Fibroblast of lung (primary cell): ENCODE data around the gene AGAP1. TPM values are rescaled to one million over a fixed set of nuclear protein-coding genes. Genes with fewer than 3 reads are reported as not detected.

Experiments used
- DNase-seq, 2 donors: peaks; one replicate each; pipeline versions ENCODE4 v3.0.0 to v3.0.0-alpha.2; 2010; ENCODE audit warnings: low read depth in 2 of 2
- H2AFZ ChIP-seq: 2 replicates; pipeline ENCODE4 v1.5.1; 2012; ENCODE audit warnings: low read length, control low read depth, inconsistent platforms
- H3K27ac ChIP-seq: 2 replicates; pipeline ENCODE4 v1.5.1; 2011; ENCODE audit warnings: low read length, control low read depth; ENCODE audit not compliant: insufficient read depth
- H3K27me3 ChIP-seq: 2 replicates; pipeline ENCODE4 v1.5.1; 2011; ENCODE audit warnings: mild to moderate bottlenecking, low read length; ENCODE audit not compliant: control insufficient read depth, insufficient read depth
- H3K36me3 ChIP-seq: 2 replicates; pipeline ENCODE4 v1.5.1; 2011; ENCODE audit warnings: low read length; ENCODE audit not compliant: control insufficient read depth, insufficient read depth
- H3K4me1 ChIP-seq: 2 replicates; pipeline ENCODE4 v1.5.1; 2011; ENCODE audit warnings: low read length; ENCODE audit not compliant: control insufficient read depth, insufficient read depth; ENCODE audit errors: extremely low read depth
- H3K4me2 ChIP-seq: 2 replicates; pipeline ENCODE4 v1.5.1; 2011; ENCODE audit warnings: low read length, control low read depth; ENCODE audit not compliant: insufficient read depth; ENCODE audit errors: extremely low read depth
- H3K4me3 ChIP-seq, 4 experiments: fragments of 200-600 bp in 1 of 4; sonication (generic) in 1 of 4; replicated peaks in 1 of 4; 2 replicates each; pipeline ENCODE4 v1.5.1; 2011 to 2016; ENCODE audit warnings: low read length in 4 of 4, low read depth in 3 of 4, mild to moderate bottlenecking in 3 of 4, control low read depth in 2 of 4, inconsistent platforms in 1 of 4, mixed read lengths in 1 of 4; ENCODE audit not compliant: insufficient read depth in 1 of 4; ENCODE audit errors: control extremely low read depth in 1 of 4
- H3K79me2 ChIP-seq: 2 replicates; pipeline ENCODE4 v1.5.1; 2012; ENCODE audit warnings: mild to moderate bottlenecking, low read length, inconsistent platforms; ENCODE audit not compliant: control insufficient read depth, insufficient read depth
- H3K9ac ChIP-seq: 2 replicates; pipeline ENCODE4 v1.5.1; 2011; ENCODE audit warnings: mild to moderate bottlenecking, low read length, control low read depth; ENCODE audit not compliant: insufficient read depth
- H3K9me3 ChIP-seq: 2 replicates; pipeline ENCODE4 v1.5.1; 2012; ENCODE audit warnings: low read depth, low read length; ENCODE audit not compliant: control insufficient read depth, insufficient read depth
- H4K20me1 ChIP-seq: 2 replicates; pipeline ENCODE4 v1.5.1; 2011; ENCODE audit warnings: low read length; ENCODE audit not compliant: control insufficient read depth, insufficient read depth; ENCODE audit errors: extremely low read depth
- CTCF ChIP-seq, 2 donors: IDR thresholded peaks in 1 of 2; conservative IDR thresholded peaks in 1 of 2; 1 replicate in 1 of 2; 2 replicates in 1 of 2; pipeline ENCODE4 v1.5.1; 2011 to 2012; ENCODE audit warnings: low read length in 2 of 2, control low read depth in 1 of 2, inconsistent platforms in 1 of 2, low read depth in 1 of 2, mild to moderate bottlenecking in 1 of 2
- EZH2 ChIP-seq: IDR thresholded peaks from 2 replicates; pipeline ENCODE4 v1.5.1; 2012; ENCODE audit warnings: low read length, control low read depth, mild to moderate bottlenecking; ENCODE audit errors: missing control alignments
- polyA plus RNA-seq, 2 donors: library from polyadenylated mRNA; depleted of rRNA in 1 of 2; stranded (reverse) in 1 of 2; unstranded in 1 of 2; fragments of >200 nt; gene quantifications; 2 replicates each; pipeline ENCODE4 v1.2.1, GENCODE V29; 2011 to 2012; ENCODE audit warnings: missing spikeins in 1 of 2
- total RNA-seq: library from RNA; depleted of rRNA; stranded (reverse); fragments of >200 nt; gene quantifications from 2 replicates; pipeline ENCODE4 v1.2.1, GENCODE V29; 2014

The AGAP1 gene
- total and polyA plus RNA-seq, 2 donors (not counting 1 experiment from before 2014, with no cell fraction given), result 10.6 to 14.0 TPM

- Histone ChIP-seq H3K4me3 (no peak overlapping the region), H3K9ac (no peak overlapping the region), H3K4me1 (peaks cover 3% of the 10 kb centered on the region), H3K9me3 (no peaks in the 10 kb centered on the region), H2AFZ (no peak overlapping the region), H4K20me1 (no peaks in the 10 kb centered on the region), H3K27me3 (no peaks in the 10 kb centered on the region), H3K4me2 (no peak overlapping the region), H3K27ac (no peak overlapping the region), H3K79me2 (no peaks in the 10 kb centered on the region), H3K36me3 (peaks cover 3% of the 10 kb centered on the region)
- TF ChIP-seq EZH2, result no peak
- TF ChIP-seq CTCF (conservative IDR thresholded peaks at IDR 0.05 in 1 of 2, IDR thresholded peaks at IDR 0.05 in 1 of 2; ENCODE audit: low read depth in 1 of 2, low read length in 2 of 2), result peak; percentile 86 to 90
- DNase-seq, result peak; percentile 82 to 91
These were observed 252.6 kb downstream of the AGAP1 start for GRCh38 chr2:235746257-235746934.

DNA sequence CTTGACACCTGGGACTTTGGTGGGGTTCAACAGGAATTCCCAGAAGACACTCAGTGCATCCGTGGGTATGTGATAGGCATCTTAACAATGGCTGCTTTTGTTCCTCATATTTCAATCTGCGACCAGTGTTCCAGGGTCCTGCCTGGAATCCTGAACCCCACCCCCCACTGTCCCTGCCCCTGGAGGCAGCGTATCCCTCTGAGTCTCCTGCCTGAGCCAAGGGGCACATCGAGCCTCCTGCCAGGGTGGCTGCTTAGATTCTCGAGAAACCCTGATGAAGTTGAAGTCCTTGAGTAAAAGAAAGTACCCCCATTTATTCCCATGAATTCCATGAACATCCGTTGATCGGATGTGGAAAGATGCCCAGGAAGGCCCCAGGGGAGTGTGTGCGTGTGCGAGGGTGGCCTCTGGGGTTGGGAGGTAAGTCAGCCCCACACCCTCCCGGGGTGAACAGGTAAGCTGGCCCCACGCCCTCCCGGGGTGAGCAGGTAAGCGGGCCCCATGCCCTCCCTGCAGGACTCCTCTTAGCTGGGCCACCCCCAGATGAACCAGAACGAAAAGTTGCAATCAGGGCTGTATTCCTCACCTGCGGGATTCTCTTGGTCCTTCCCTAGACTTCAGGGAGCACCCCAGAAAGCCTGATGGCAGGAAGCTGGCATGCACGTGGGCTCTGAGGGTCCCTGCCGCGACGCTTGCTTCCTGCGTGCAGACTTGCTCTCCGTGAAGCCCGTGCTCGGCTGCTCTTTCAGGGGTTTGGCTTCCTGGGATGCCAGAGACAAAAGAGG lies 253.3 kb downstream of the AGAP1 start:
- no peak overlapping the region for H3K27ac ChIP-seq
- no peaks in the 10 kb centered on the region for H3K27me3 ChIP-seq
- H3K79me2 ChIP-seq, result no peaks in the 10 kb centered on the region
- no peak for DNase-seq
- H2AFZ ChIP-seq, result no peak overlapping the region
- no peaks in the 10 kb centered on the region for H3K9me3 ChIP-seq
- H3K9ac ChIP-seq, result no peak overlapping the region
- no peaks in the 10 kb centered on the region for H4K20me1 ChIP-seq
- H3K4me2 ChIP-seq, result no peak overlapping the region
- peaks cover 2% of the 10 kb centered on the region for H3K36me3 ChIP-seq
- H3K4me3 ChIP-seq, result no peak overlapping the region
- TF ChIP-seq EZH2, result no peak
- peaks cover 3% of the 10 kb centered on the region for H3K4me1 ChIP-seq

- H3K79me2 ChIP-seq, result no peaks in the 10 kb centered on the region
- H3K27me3 ChIP-seq, result no peaks in the 10 kb centered on the region
- H3K36me3 ChIP-seq, result peaks cover 2% of the 10 kb centered on the region
- H2AFZ ChIP-seq, result no peak overlapping the region
- H3K9me3 ChIP-seq, result no peaks in the 10 kb centered on the region
- H3K4me2 ChIP-seq, result no peak overlapping the region
- peak in 1 of 2 donors; percentile 18 for DNase-seq
- TF ChIP-seq EZH2 (no peak), CTCF (conservative IDR thresholded peaks at IDR 0.05 in 1 of 2, IDR thresholded peaks at IDR 0.05 in 1 of 2; ENCODE audit: low read depth in 1 of 2, low read length in 2 of 2) (no peak)
- no peaks in the 10 kb centered on the region for H4K20me1 ChIP-seq
- H3K27ac ChIP-seq, result no peak overlapping the region
- H3K9ac ChIP-seq, result no peak overlapping the region
- H3K4me3 ChIP-seq, result no peak overlapping the region
- H3K4me1 ChIP-seq, result peaks cover 3% of the 10 kb centered on the region
These were observed 253.9 kb downstream of the AGAP1 start for GRCh38 chr2:235747786-235748091.
